Measurements from ENCODE around the gene METTL21C. TPM values are rescaled to one million over a fixed set of nuclear protein-coding genes. Genes with fewer than 3 reads are reported as not detected.
A peak's percentile ranks its signal among the peaks of the same experiment; 100 is the strongest.

Gene METTL21C
- total RNA-seq, 3 donors from 2014 or later (not counting 1 experiment from before 2014, with no cell fraction given): not detected

DNA sequence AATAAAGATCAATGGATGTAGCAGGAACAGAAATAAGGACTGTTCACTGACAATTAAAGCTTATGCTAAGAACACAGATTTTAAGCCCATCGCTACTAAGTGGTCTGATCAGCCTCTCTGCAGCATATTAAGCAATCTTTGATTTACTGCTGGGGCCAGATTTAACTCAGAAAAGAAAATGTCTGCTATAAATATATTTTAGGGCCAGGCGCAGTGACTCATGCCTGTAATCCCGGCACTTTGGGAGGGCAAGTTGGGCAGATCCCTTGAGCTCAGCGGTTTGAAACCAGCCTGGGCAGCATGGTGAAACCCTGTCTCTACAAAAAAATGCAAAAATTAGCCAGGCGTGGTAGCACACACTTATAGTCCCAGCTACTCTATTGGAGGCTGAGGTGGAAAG lies 43.0 kb downstream of the METTL21C start:
- Mint-ChIP-seq H3K4me3 (no peak overlapping the region), H3K36me3 (no peaks in the 10 kb centered on the region), H3K9me3 (no peaks in the 10 kb centered on the region), H3K27ac (peak overlapping the region in 1 of 2 donors; percentile 72), H3K4me1 (peaks cover 0 to 4% of the 10 kb centered on the region in 2 donors), H3K27me3 (ENCODE audit: low read depth in 2 of 2) (no peaks in the 10 kb centered on the region)
- TF ChIP-seq, protein P1, sequence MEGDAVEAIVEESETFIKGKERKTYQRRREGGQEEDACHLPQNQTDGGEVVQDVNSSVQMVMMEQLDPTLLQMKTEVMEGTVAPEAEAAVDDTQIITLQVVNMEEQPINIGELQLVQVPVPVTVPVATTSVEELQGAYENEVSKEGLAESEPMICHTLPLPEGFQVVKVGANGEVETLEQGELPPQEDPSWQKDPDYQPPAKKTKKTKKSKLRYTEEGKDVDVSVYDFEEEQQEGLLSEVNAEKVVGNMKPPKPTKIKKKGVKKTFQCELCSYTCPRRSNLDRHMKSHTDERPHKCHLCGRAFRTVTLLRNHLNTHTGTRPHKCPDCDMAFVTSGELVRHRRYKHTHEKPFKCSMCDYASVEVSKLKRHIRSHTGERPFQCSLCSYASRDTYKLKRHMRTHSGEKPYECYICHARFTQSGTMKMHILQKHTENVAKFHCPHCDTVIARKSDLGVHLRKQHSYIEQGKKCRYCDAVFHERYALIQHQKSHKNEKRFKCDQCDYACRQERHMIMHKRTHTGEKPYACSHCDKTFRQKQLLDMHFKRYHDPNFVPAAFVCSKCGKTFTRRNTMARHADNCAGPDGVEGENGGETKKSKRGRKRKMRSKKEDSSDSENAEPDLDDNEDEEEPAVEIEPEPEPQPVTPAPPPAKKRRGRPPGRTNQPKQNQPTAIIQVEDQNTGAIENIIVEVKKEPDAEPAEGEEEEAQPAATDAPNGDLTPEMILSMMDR (IDR thresholded peaks at IDR 0.05): no peak
- no peak for ATAC-seq
- intact Hi-C loops (cut with micrococcal nuclease): no loop called here
- Histone ChIP-seq H3K4me3 (ENCODE audit: low read length) (no peak overlapping the region), H3K4me1 (ENCODE audit: control insufficient read depth, insufficient read depth, low read length) (no peaks in the 10 kb centered on the region), H3K36me3 (ENCODE audit: control insufficient read depth, insufficient read depth, low read length) (peaks cover 69% of the 10 kb centered on the region), H3K27me3 (ENCODE audit: control insufficient read depth, insufficient read depth, low read length) (no peaks in the 10 kb centered on the region), H3K9me3 (ENCODE audit: control insufficient read depth, insufficient read depth, low read length) (no peaks in the 10 kb centered on the region), H3K27ac (ENCODE audit: low read length) (no peak overlapping the region)
- 98% methylated on average over 5 of the region's 5 CpGs for WGBS (ENCODE audit: insufficient coverage)
- DNase-seq: no peak

DNA sequence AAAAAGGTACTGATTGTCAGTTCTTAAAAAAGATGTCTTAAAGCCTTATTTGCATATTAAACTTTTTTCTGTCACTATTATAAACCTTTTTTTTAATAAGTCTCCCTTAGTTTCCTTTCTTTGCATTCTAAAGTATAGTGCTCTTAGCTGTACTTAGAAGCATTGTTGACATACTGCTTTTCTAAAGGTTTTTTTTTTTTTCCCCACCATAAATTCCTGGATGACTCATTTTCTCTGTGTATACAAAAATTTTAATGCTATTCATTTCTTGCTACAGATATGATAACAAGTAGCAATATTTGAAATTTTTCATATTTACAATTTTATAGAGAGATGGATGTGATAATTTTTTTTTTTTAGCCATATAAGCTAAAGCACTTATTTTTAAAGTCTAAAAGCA lies 43.5 kb downstream of the METTL21C start:
- H3K27ac ChIP-seq (ENCODE audit: low read length): no peak overlapping the region
- H3K4me3 Mint-ChIP-seq: no peak overlapping the region
- intact Hi-C loops (cut with micrococcal nuclease): no loop called here
- DNase-seq (no peak), ATAC-seq (no peak)
- H3K9me3 Mint-ChIP-seq: no peaks in the 10 kb centered on the region
- H3K36me3 ChIP-seq (ENCODE audit: control insufficient read depth, insufficient read depth, low read length): peaks cover 69% of the 10 kb centered on the region
- H3K27me3 ChIP-seq (ENCODE audit: control insufficient read depth, insufficient read depth, low read length): no peaks in the 10 kb centered on the region
- H3K36me3 Mint-ChIP-seq: no peaks in the 10 kb centered on the region
- peaks cover 0 to 4% of the 10 kb centered on the region in 2 donors for H3K4me1 Mint-ChIP-seq
- peak overlapping the region; percentile 56 to 72 for H3K27ac Mint-ChIP-seq
- TF ChIP-seq, protein P1 (IDR thresholded peaks at IDR 0.05): no peak
- H3K4me1 ChIP-seq (ENCODE audit: control insufficient read depth, insufficient read depth, low read length): no peaks in the 10 kb centered on the region
- no peak overlapping the region for H3K4me3 ChIP-seq (ENCODE audit: low read length)
- H3K27me3 Mint-ChIP-seq (ENCODE audit: low read depth in 2 of 2): no peaks in the 10 kb centered on the region
- no peaks in the 10 kb centered on the region for H3K9me3 ChIP-seq (ENCODE audit: control insufficient read depth, insufficient read depth, low read length)

DNA sequence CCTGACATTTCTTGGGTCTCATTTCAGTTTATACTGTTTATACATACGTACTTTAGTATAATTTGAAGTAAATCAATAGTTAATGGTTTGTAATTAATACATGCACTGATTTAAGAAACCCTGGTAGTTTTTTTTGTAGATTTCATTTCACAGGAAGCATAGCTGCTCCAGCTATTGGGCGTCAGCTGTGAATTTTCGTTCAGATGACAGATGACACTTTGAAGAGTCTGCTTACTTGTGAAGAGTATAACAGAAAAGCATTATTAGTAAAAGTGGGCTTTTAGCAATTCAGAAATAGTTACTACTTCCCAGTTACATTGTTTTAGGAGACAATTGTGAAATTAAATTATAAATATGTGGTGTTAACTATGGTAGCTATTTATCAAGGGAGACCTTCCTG lies 44.4 kb downstream of the METTL21C start:
- H3K4me1 Mint-ChIP-seq: peaks cover 0 to 4% of the 10 kb centered on the region in 2 donors
- no peaks in the 10 kb centered on the region for H3K27me3 ChIP-seq (ENCODE audit: control insufficient read depth, insufficient read depth, low read length)
- no peaks in the 10 kb centered on the region for H3K4me1 ChIP-seq (ENCODE audit: control insufficient read depth, insufficient read depth, low read length)
- intact Hi-C loops (cut with micrococcal nuclease): no loop called here
- H3K36me3 ChIP-seq (ENCODE audit: control insufficient read depth, insufficient read depth, low read length): peaks cover 70% of the 10 kb centered on the region
- H3K27me3 Mint-ChIP-seq (ENCODE audit: low read depth in 2 of 2): no peaks in the 10 kb centered on the region
- TF ChIP-seq, protein P1 (IDR thresholded peaks at IDR 0.05): no peak
- peak overlapping the region; percentile 56 to 72 for H3K27ac Mint-ChIP-seq
- 44% methylated on average over 2 of the region's 3 CpGs for WGBS (ENCODE audit: insufficient coverage)
- H3K9me3 ChIP-seq (ENCODE audit: control insufficient read depth, insufficient read depth, low read length): no peaks in the 10 kb centered on the region
- H3K36me3 Mint-ChIP-seq: peaks cover under 1% of the 10 kb centered on the region
- H3K4me3 ChIP-seq (ENCODE audit: low read length): no peak overlapping the region
- peak; percentile 54 to 68 (median 63) for ATAC-seq
- H3K4me3 Mint-ChIP-seq: no peak overlapping the region
- H3K27ac ChIP-seq (ENCODE audit: low read length): no peak overlapping the region
- DNase-seq: no peak
- no peaks in the 10 kb centered on the region for H3K9me3 Mint-ChIP-seq

DNA sequence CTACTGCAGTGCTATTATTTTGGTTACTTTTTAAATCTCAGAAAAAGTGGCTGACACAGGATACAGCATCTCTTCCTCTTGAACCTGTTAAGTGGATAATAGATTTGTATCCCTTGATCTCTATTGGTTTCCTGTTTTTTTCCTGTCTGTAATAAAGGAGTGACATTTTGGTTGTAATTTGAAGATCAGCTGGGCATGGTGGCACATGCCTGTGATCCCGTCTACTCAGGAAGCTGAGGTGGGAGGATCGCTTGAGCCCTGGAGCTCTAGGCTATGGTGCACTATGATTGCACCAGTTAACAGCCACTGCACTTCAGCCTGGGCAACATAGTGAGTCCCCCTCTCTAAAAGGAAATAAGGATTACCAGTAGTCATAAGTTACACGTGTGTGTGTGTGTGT lies 46.8 kb downstream of the METTL21C start:
- intact Hi-C loops (cut with micrococcal nuclease): no loop called here
- H3K4me1 ChIP-seq (ENCODE audit: control insufficient read depth, insufficient read depth, low read length): no peaks in the 10 kb centered on the region
- H3K27ac ChIP-seq (ENCODE audit: low read length): no peak overlapping the region
- no peaks in the 10 kb centered on the region for H3K9me3 ChIP-seq (ENCODE audit: control insufficient read depth, insufficient read depth, low read length)
- Mint-ChIP-seq H3K27me3 (ENCODE audit: low read depth in 2 of 2) (no peaks in the 10 kb centered on the region), H3K4me1 (peaks cover 0 to 4% of the 10 kb centered on the region in 2 donors), H3K27ac (peak overlapping the region; percentile 27 to 58), H3K4me3 (no peak overlapping the region), H3K36me3 (peaks cover 8% of the 10 kb centered on the region), H3K9me3 (no peaks in the 10 kb centered on the region)
- ATAC-seq: no peak
- TF ChIP-seq, protein P1 (IDR thresholded peaks at IDR 0.05): no peak
- H3K36me3 ChIP-seq (ENCODE audit: control insufficient read depth, insufficient read depth, low read length): peaks cover 80% of the 10 kb centered on the region
- H3K4me3 ChIP-seq (ENCODE audit: low read length): no peak overlapping the region
- DNase-seq: no peak
- H3K27me3 ChIP-seq (ENCODE audit: control insufficient read depth, insufficient read depth, low read length): no peaks in the 10 kb centered on the region
- WGBS (ENCODE audit: insufficient coverage): 81% methylated on average over 3 of the region's 3 CpGs

Measured in natural killer cell (primary cell).